OCI-LY7 (cell line): ENCODE data around the gene RAI2. TPM values are rescaled to one million over a fixed set of nuclear protein-coding genes. Genes with fewer than 3 reads are reported as not detected.

Experiments
- BruUV-seq: library from RNA; stranded (reverse); fragments of 400-500 nt; replicated peaks from 2 replicates; lab custom pipeline; 2021; lab: Mats Ljungman, UMichigan
- CTCF ChIA-PET: fragments of 300-600 bp; sonication (Branson Sonifier 250); formaldehyde crosslinking; loops from one replicate; lab custom pipeline; 2022; ENCODE audit warnings: antibody characterized with exemption; ENCODE audit not compliant: unreplicated experiment; lab: Charles Lee
- POLR2A ChIA-PET: fragments of 300-600 bp; sonication (Branson Sonifier 250); formaldehyde crosslinking; loops from one replicate; lab custom pipeline; 2022; ENCODE audit warnings: antibody characterized with exemption; lab: Charles Lee
- DNase-seq: peaks from one replicate; pipeline ENCODE4 v3.0.0-alpha.2; 2015; ENCODE audit warnings: low spot score
- H2AFZ ChIP-seq: fragments of 200-600 bp; sonication (generic), shearing (Covaris generic); 2 replicates; pipeline ENCODE4 v1.6.1; 2014; ENCODE audit warnings: mild to moderate bottlenecking, antibody characterized with exemption, low read length, moderate library complexity
- H3K27ac ChIP-seq: fragments of 200-600 bp; sonication (generic); 2 replicates; pipeline ENCODE4 v1.5.1; 2014; ENCODE audit warnings: mixed run types, low read depth, mild to moderate bottlenecking, moderate library complexity, low read length, inconsistent platforms; ENCODE audit not compliant: poor library complexity, severe bottlenecking
- H3K36me3 ChIP-seq: fragments of 200-600 bp; sonication (generic); 2 replicates; pipeline ENCODE4 v1.6.1; 2014; ENCODE audit warnings: mild to moderate bottlenecking, antibody characterized with exemption, low read length, moderate library complexity, mixed read lengths; ENCODE audit not compliant: insufficient read depth
- H3K4me1 ChIP-seq: fragments of 200-600 bp; sonication (generic); 2 replicates; pipeline ENCODE4 v1.5.1; 2014; ENCODE audit warnings: mild to moderate bottlenecking, low read length; ENCODE audit not compliant: insufficient read depth, poor library complexity, severe bottlenecking
- H3K4me2 ChIP-seq: fragments of 200-600 bp; sonication (generic); 2 replicates; pipeline ENCODE4 v1.6.1; 2014; ENCODE audit warnings: mild to moderate bottlenecking, low read length
- H3K4me3 ChIP-seq: fragments of 200-600 bp; sonication (generic); 2 replicates; pipeline ENCODE4 v1.5.1; 2014; ENCODE audit warnings: mild to moderate bottlenecking, low read depth, low read length; ENCODE audit not compliant: poor library complexity, severe bottlenecking
- H3K79me2 ChIP-seq: fragments of 200-600 bp; sonication (generic); 2 replicates; pipeline ENCODE4 v1.6.1; 2016; ENCODE audit warnings: low read depth, mild to moderate bottlenecking, low read length, moderate library complexity, mixed read lengths; ENCODE audit not compliant: insufficient read depth
- H3K9me2 ChIP-seq: fragments of 200-600 bp; sonication (generic); 2 replicates; pipeline ENCODE4 v1.6.1; 2016; ENCODE audit warnings: mild to moderate bottlenecking, low read length, mixed read lengths; ENCODE audit not compliant: insufficient read depth
- H3K9me3 ChIP-seq: fragments of 200-600 bp; sonication (generic); 2 replicates; pipeline ENCODE4 v1.6.1; 2014; ENCODE audit warnings: mild to moderate bottlenecking, mixed run types, low read length, mixed read lengths
- H4K20me1 ChIP-seq: fragments of 200-600 bp; sonication (generic); 2 replicates; pipeline ENCODE4 v1.6.1; 2014; ENCODE audit warnings: mild to moderate bottlenecking, antibody characterized with exemption, low read length, moderate library complexity, mixed read lengths; ENCODE audit not compliant: insufficient read depth
- EZH2phosphoT487 ChIP-seq: fragments of 200-600 bp; sonication (generic); IDR thresholded peaks from 2 replicates; pipeline ENCODE4 v1.6.1; 2018; ENCODE audit warnings: low read depth, borderline replicate concordance, mild to moderate bottlenecking, mixed run types, antibody characterized with exemption, low read length, moderate library complexity, mixed read lengths
- intact Hi-C: fragments of 100-400 bp; cut with micrococcal nuclease; formaldehyde crosslinking; loops from one replicate; pipeline ENCODE4 v1.10.0; 2022; ENCODE audit not compliant: unreplicated experiment
- total RNA-seq, 2 experiments: library from RNA; depleted of rRNA in 1 of 2; stranded (reverse); fragments of >200 nt in 1 of 2; shearing (Covaris generic) in 1 of 2; gene quantifications; 2 replicates each; pipeline ENCODE4 v1.2.3, GENCODE V29; 2014 to 2022
- TF ChIP-seq, protein P1 (sequence below): fragments of 200-600 bp; sonication (generic); conservative IDR thresholded peaks from 2 replicates; pipeline ENCODE4 v1.5.1; 2014; ENCODE audit warnings: mild to moderate bottlenecking, antibody characterized with exemption, low read length, moderate library complexity, mixed read lengths

The RAI2 gene
- total RNA-seq, 2 experiments from 2014 or later = not detected

DNA sequence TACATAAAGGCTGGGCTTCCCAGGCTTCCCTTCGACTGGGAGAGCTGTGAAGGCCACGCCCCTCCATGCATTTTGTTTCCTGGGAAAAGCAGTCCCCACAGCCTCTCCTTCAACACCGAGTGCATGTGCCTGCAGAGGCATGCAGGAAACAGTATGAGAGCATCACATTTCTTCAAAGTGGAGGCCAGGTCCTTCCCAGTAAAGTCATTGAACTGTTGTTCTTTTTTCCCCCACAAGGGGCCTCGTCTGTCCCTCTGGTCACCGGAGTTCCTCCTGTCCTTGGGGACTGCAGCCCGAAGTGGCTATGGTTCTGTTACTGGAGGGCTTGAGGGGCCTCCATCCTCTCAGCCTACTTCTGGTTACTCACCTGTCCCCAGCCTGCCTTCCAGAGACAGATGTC lies 56.0 kb downstream of the RAI2 start:
- Histone ChIP-seq H3K9me3 (no peaks in the 10 kb centered on the region), H3K36me3 (no peaks in the 10 kb centered on the region), H3K27ac (no peak overlapping the region), H3K9me2 (no peaks in the 10 kb centered on the region), H3K79me2 (no peaks in the 10 kb centered on the region), H2AFZ (no peak overlapping the region), H3K4me2 (no peak overlapping the region), H3K4me1 (no peaks in the 10 kb centered on the region), H4K20me1 (no peaks in the 10 kb centered on the region), H3K4me3 (no peak overlapping the region)
- BruUV-seq = no TSS peak
- intact Hi-C loops = no loop called here
- ChIA-PET CTCF (no interaction called here), POLR2A (no interaction called here)
- DNase-seq = no peak
- TF ChIP-seq, protein P1, sequence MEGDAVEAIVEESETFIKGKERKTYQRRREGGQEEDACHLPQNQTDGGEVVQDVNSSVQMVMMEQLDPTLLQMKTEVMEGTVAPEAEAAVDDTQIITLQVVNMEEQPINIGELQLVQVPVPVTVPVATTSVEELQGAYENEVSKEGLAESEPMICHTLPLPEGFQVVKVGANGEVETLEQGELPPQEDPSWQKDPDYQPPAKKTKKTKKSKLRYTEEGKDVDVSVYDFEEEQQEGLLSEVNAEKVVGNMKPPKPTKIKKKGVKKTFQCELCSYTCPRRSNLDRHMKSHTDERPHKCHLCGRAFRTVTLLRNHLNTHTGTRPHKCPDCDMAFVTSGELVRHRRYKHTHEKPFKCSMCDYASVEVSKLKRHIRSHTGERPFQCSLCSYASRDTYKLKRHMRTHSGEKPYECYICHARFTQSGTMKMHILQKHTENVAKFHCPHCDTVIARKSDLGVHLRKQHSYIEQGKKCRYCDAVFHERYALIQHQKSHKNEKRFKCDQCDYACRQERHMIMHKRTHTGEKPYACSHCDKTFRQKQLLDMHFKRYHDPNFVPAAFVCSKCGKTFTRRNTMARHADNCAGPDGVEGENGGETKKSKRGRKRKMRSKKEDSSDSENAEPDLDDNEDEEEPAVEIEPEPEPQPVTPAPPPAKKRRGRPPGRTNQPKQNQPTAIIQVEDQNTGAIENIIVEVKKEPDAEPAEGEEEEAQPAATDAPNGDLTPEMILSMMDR = no peak
- no peak for TF ChIP-seq EZH2phosphoT487

DNA sequence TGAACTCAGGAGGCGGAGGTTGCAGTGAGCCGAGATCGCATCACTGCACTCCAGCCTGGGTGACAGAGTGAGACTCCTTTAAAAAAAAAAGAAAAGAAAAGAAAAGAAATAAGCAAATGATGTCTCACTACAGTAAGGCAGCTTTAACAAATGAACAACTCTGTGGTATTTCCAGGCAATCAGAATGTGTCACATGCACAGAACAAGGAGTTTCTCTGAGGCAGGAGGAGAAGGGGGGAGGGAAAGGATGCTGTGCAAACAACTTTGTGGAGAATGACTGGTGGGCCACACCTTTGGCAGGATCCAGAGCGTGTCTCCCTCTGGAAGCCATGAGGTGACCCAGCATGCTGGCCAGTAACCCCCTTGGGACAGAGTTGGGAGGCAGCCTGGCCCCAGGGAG lies 57.6 kb downstream of the RAI2 start:
- no peaks in the 10 kb centered on the region for H3K79me2 ChIP-seq
- no peaks in the 10 kb centered on the region for H3K9me3 ChIP-seq
- TF ChIP-seq, protein P1 = no peak
- no peak for TF ChIP-seq EZH2phosphoT487
- no peaks in the 10 kb centered on the region for H3K36me3 ChIP-seq
- H3K4me2 ChIP-seq = no peak overlapping the region
- BruUV-seq = no TSS peak
- DNase-seq = no peak
- intact Hi-C loops = no loop called here
- CTCF ChIA-PET = no interaction called here
- no peaks in the 10 kb centered on the region for H3K9me2 ChIP-seq
- H3K27ac ChIP-seq = no peak overlapping the region
- H2AFZ ChIP-seq = no peak overlapping the region
- POLR2A ChIA-PET = no interaction called here
- no peak overlapping the region for H3K4me3 ChIP-seq
- H3K4me1 ChIP-seq = no peaks in the 10 kb centered on the region
- no peaks in the 10 kb centered on the region for H4K20me1 ChIP-seq

DNA sequence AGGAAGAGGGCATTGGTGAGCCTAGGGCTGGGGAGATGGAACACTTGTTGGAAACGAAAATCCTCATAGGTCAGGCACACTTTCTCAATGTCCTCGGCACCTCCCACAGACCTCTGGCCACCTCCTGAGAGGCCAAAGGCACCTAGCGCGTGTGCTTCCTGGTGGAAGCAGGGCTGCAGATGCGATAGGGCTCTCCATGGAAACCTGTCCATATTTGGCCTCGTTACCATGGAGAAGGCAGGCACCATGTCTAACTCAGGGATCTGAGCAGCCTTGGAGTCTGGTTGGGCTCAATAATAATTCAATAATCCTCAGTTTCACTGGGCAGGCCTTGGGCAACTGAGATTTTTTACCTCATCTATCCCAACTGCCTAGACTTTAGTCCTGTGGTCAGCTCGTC lies 58.3 kb downstream of the RAI2 start:
- TF ChIP-seq, protein P1 = no peak
- TF ChIP-seq EZH2phosphoT487 = no peak
- no peak overlapping the region for H3K4me3 ChIP-seq
- no peak for DNase-seq
- no peaks in the 10 kb centered on the region for H3K9me3 ChIP-seq
- no peaks in the 10 kb centered on the region for H4K20me1 ChIP-seq
- no peaks in the 10 kb centered on the region for H3K4me1 ChIP-seq
- POLR2A ChIA-PET = no interaction called here
- H2AFZ ChIP-seq = no peak overlapping the region
- H3K27ac ChIP-seq = no peak overlapping the region
- BruUV-seq = no TSS peak
- CTCF ChIA-PET = no interaction called here
- no peaks in the 10 kb centered on the region for H3K9me2 ChIP-seq
- no peaks in the 10 kb centered on the region for H3K79me2 ChIP-seq
- H3K36me3 ChIP-seq = no peaks in the 10 kb centered on the region
- intact Hi-C loops = no loop called here
- no peak overlapping the region for H3K4me2 ChIP-seq
